HepG2 (cell line): ENCODE data around the gene METTL23. TPM values are rescaled to one million over a fixed set of nuclear protein-coding genes. Genes with fewer than 3 reads are reported as not detected.

Experiments used
- GMEB2 ChIP-seq: IDR thresholded peaks from 2 replicates; pipeline ENCODE4 v1.6.1; 2016; ENCODE audit warnings: missing biosample characterization, missing genetic modification reagents, low read depth
- HMGA1 ChIP-seq: sonication (generic); formaldehyde crosslinking; conservative IDR thresholded peaks from 2 replicates; pipeline ENCODE4 v1.4.0; 2020; ENCODE audit warnings: missing genetic modification reagents
- ISL2 ChIP-seq: sonication (generic); formaldehyde crosslinking; IDR thresholded peaks from 2 replicates; pipeline ENCODE4 v1.5.0; 2020; ENCODE audit warnings: missing genetic modification reagents
- KAT2B ChIP-seq: fragments of 150-350 bp; IDR thresholded peaks from 2 replicates; pipeline ENCODE4 v1.6.1; 2014; ENCODE audit warnings: low read depth, low read length, borderline replicate concordance
- KDM2A ChIP-seq: sonication (generic); formaldehyde crosslinking; IDR thresholded peaks from 2 replicates; pipeline ENCODE4 v1.4.0; 2020; ENCODE audit warnings: low read depth, missing genetic modification reagents, borderline replicate concordance
- KDM4B ChIP-seq: sonication (generic); formaldehyde crosslinking; IDR thresholded peaks from 2 replicates; pipeline ENCODE4 v1.4.0; 2020; ENCODE audit warnings: missing genetic modification reagents
- KMT2B ChIP-seq: IDR thresholded peaks from 2 replicates; pipeline ENCODE4 v1.6.1; 2016; ENCODE audit warnings: missing genetic modification reagents, missing compliant biosample characterization
- MAFG ChIP-seq: sonication (generic); formaldehyde crosslinking; IDR thresholded peaks from 2 replicates; pipeline ENCODE4 v1.5.1; 2020; ENCODE audit warnings: mild to moderate bottlenecking, missing genetic modification reagents
- MIXL1 ChIP-seq: IDR thresholded peaks from 2 replicates; pipeline ENCODE4 v1.6.1; 2016
- STAT5B ChIP-seq: sonication (generic); formaldehyde crosslinking; IDR thresholded peaks from 2 replicates; pipeline ENCODE4 v1.4.0; 2020; ENCODE audit warnings: missing genetic modification reagents
- TIGD3 ChIP-seq: sonication (generic); formaldehyde crosslinking; IDR thresholded peaks from 2 replicates; pipeline ENCODE4 v1.5.1; 2020; ENCODE audit warnings: mild to moderate bottlenecking, missing genetic modification reagents, borderline replicate concordance
- U2AF2 ChIP-seq: fragments of 200-400 bp; formaldehyde crosslinking; IDR thresholded peaks from 2 replicates; pipeline ENCODE4 v1.6.1; 2017; ENCODE audit warnings: low read depth, mild to moderate bottlenecking, low read length
- ZBTB8A ChIP-seq: sonication (generic); formaldehyde crosslinking; IDR thresholded peaks from 2 replicates; pipeline ENCODE4 v1.4.0; 2020; ENCODE audit warnings: mild to moderate bottlenecking, low read depth, missing genetic modification reagents, borderline replicate concordance
- ZNF124 ChIP-seq: sonication (generic); formaldehyde crosslinking; IDR thresholded peaks from 2 replicates; pipeline ENCODE4 v1.4.0; 2020; ENCODE audit warnings: missing genetic modification reagents
- ZNF17 ChIP-seq: sonication (generic); formaldehyde crosslinking; IDR thresholded peaks from 2 replicates; pipeline ENCODE4 v1.5.0; 2020; ENCODE audit warnings: mild to moderate bottlenecking, missing genetic modification reagents
- ZNF253 ChIP-seq: sonication (generic); formaldehyde crosslinking; IDR thresholded peaks from 2 replicates; pipeline ENCODE4 v1.8.0; 2022; ENCODE audit warnings: mild to moderate bottlenecking, missing genetic modification reagents, borderline replicate concordance
- ZNF441 ChIP-seq: sonication (generic); formaldehyde crosslinking; IDR thresholded peaks from 2 replicates; pipeline ENCODE4 v1.7.0; 2021; ENCODE audit warnings: missing genetic modification reagents, borderline replicate concordance
- ZNF557 ChIP-seq: sonication (generic); formaldehyde crosslinking; IDR thresholded peaks from 2 replicates; pipeline ENCODE4 v1.4.0; 2020; ENCODE audit warnings: missing genetic modification reagents
- ZNF746 ChIP-seq: sonication (generic); formaldehyde crosslinking; IDR thresholded peaks from 2 replicates; pipeline ENCODE4 v1.8.0; 2022; ENCODE audit warnings: mild to moderate bottlenecking, missing genetic modification reagents
- polyA plus RNA-seq, 8 experiments: library from polyadenylated mRNA; depleted of rRNA in 3 of 8; stranded (reverse) in 7 of 8; unstranded in 1 of 8; fragments of >200 nt; fragmentation: Illumina TruSeq in 4 of 8; extraction: Trizol in 4 of 8; gene quantifications; 2 replicates each; pipeline versions ENCODE4 v1.2.1 to v1.2.3, GENCODE V29; 2011 to 2016; ENCODE audit warnings: low read depth in 4 of 8, missing spikeins in 1 of 8, mixed read lengths in 1 of 8; ENCODE audit not compliant: insufficient read depth in 1 of 8
- total RNA-seq, 5 experiments: library from RNA; depleted of rRNA; stranded (reverse); fragments of >200 nt; fragmentation: Illumina TruSeq; extraction: Trizol; gene quantifications; 2 replicates each; pipeline ENCODE4 v1.2.3, GENCODE V29; 2016; ENCODE audit warnings: low read depth in 1 of 5
- TF ChIP-seq, protein P1 (sequence below): sonication (generic); formaldehyde crosslinking; IDR thresholded peaks from 2 replicates; pipeline ENCODE4 v1.8.0; 2022; ENCODE audit warnings: missing genetic modification reagents, low read depth, mild to moderate bottlenecking, borderline replicate concordance
- TF ChIP-seq, protein P2 (sequence below): sonication (generic); formaldehyde crosslinking; IDR thresholded peaks from 2 replicates; pipeline ENCODE4 v1.4.0; 2020; ENCODE audit warnings: missing genetic modification reagents, borderline replicate concordance
- TF ChIP-seq, protein P3 (sequence below): sonication (generic); formaldehyde crosslinking; IDR thresholded peaks from 2 replicates; pipeline ENCODE4 v1.4.0; 2020; ENCODE audit warnings: missing genetic modification reagents

Gene METTL23
- total and polyA plus RNA-seq, 2 of the 13 experiments (the other 11 are each of a cell fraction or from before 2014, with no cell fraction given): 39.9 to 104 TPM

DNA sequence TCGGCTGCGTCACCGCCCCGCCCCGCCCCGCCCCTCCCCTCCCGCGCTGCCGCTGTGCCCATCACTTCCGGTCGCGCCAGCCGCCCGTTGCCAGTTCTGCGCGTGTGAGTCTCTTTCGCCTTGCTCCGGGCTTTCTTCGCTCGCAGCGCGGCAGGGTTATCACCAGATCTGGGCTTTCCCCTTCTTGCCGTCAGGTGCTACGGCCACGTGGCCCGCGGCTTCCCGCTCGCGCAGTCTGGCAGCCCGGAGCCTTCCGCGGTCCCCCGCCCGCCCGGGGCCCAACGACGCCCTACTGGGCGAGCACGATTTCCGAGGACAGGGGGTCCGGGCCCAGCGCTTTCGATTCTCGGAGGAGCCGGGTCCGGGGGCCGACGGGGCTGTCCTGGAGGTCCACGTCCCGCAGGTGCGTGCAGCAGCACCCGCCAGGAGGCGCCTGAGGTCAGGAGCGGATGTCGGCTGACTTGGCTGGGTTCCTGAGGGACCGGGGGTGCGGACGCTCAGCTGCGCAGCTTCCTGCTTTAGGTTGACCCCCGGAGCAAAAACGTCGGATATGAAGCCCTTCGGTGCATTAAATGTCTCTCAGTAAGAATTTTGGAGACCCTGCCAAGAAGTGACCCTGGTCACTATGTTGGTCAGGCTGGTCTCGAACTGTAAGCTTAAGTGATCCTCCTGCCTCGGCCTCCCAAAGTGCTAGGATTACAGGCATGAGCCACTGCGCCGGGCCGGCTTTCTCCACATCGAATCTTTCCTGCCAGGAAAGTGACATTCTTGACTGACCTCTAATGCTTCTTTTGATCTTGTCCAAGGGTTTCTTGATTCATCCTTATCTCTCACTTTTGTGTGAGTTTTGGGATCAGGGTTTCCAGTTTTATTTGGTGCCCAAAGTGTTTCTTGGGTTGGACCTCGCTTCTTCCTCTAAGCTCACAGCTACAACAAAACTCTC lies at the start of gene METTL23 (continued):
- no peak for TF ChIP-seq ISL2 (CRISPR knock-in tag)
- TF ChIP-seq KAT2B: no peak
- peak; percentile 73; the same call in 1 of the 2 replicates for TF ChIP-seq KMT2B
- 0 out of 2 replicates have a peak, but pooled peaks have one; percentile 6 for TF ChIP-seq MIXL1
- no peak for TF ChIP-seq MAFG (CRISPR knock-in tag)
- TF ChIP-seq HMGA1 (CRISPR knock-in tag): no peak
- TF ChIP-seq, protein P1, sequence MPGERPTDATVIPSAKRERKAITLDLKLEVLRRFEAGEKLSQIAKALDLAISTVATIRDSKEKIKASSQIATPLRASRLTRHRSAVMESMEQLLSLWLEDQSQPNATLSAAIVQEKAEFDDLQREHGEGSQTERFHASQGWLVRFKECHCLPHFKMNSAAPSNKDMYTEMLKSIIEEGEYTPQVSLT (CRISPR knock-in tag): no peak
- no peak for TF ChIP-seq ZNF441 (CRISPR knock-in tag)
- no peak; the same call in 1 of the 2 replicates for TF ChIP-seq STAT5B (CRISPR knock-in tag)
- TF ChIP-seq, protein P2, sequence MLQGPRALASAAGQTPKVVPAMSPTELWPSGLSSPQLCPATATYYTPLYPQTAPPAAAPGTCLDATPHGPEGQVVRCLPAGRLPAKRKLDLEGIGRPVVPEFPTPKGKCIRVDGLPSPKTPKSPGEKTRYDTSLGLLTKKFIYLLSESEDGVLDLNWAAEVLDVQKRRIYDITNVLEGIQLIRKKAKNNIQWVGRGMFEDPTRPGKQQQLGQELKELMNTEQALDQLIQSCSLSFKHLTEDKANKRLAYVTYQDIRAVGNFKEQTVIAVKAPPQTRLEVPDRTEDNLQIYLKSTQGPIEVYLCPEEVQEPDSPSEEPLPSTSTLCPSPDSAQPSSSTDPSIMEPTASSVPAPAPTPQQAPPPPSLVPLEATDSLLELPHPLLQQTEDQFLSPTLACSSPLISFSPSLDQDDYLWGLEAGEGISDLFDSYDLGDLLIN (CRISPR knock-in tag): no peak
- TF ChIP-seq ZNF253 (CRISPR knock-in tag): no peak
- TF ChIP-seq KDM4B (CRISPR knock-in tag): 0 out of 2 replicates have a peak, but pooled peaks have one; percentile 15
- peak; percentile 56; the same call in 1 of the 2 replicates for TF ChIP-seq ZNF124 (CRISPR knock-in tag)
- no peak for TF ChIP-seq ZNF557 (CRISPR knock-in tag)
- no peak; the same call in 1 of the 2 replicates for TF ChIP-seq GMEB2
- TF ChIP-seq ZNF746 (CRISPR knock-in tag): no peak
- peak; percentile 20; the same call in 1 of the 2 replicates for TF ChIP-seq ZBTB8A (CRISPR knock-in tag)
- TF ChIP-seq KDM2A (CRISPR knock-in tag): peak; percentile 71
- no peak for TF ChIP-seq U2AF2
- TF ChIP-seq, protein P3, sequence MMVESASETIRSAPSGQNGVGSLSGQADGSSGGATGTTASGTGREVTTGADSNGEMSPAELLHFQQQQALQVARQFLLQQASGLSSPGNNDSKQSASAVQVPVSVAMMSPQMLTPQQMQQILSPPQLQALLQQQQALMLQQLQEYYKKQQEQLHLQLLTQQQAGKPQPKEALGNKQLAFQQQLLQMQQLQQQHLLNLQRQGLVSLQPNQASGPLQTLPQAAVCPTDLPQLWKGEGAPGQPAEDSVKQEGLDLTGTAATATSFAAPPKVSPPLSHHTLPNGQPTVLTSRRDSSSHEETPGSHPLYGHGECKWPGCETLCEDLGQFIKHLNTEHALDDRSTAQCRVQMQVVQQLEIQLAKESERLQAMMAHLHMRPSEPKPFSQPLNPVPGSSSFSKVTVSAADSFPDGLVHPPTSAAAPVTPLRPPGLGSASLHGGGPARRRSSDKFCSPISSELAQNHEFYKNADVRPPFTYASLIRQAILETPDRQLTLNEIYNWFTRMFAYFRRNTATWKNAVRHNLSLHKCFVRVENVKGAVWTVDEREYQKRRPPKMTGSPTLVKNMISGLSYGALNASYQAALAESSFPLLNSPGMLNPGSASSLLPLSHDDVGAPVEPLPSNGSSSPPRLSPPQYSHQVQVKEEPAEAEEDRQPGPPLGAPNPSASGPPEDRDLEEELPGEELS (CRISPR knock-in tag): no peak
- TF ChIP-seq TIGD3: peak; percentile 90; the same call in 1 of the 2 replicates
- TF ChIP-seq ZNF17 (CRISPR knock-in tag): no peak
